Measurements from ENCODE around the gene BCL6.
"Not testable (repeated sequence)": the region's sequence is repeated elsewhere in the genome, so short reads cannot be mapped to it uniquely, and the experiment has no call there.

Gene BCL6

DNA sequence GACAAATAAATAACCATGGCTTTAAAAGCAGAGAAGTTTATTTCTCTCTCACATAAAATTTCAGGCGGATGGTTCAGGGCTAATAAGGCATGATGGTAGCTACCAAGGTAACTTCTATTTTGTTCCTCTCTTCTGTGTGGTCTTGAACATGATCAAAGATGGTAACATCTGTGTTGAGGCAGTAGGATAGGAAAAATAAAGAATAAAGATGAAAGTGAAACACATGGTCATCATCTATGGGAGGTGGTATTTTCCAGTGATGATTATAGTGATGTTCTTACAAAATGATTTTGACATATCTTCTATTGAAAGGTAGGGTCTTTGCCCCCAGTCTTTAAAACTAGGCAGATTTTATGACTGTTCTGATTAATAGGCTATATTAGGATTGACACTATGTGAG is 60.8 kb downstream of the BCL6 start:
- TF ChIP-seq, protein P1, sequence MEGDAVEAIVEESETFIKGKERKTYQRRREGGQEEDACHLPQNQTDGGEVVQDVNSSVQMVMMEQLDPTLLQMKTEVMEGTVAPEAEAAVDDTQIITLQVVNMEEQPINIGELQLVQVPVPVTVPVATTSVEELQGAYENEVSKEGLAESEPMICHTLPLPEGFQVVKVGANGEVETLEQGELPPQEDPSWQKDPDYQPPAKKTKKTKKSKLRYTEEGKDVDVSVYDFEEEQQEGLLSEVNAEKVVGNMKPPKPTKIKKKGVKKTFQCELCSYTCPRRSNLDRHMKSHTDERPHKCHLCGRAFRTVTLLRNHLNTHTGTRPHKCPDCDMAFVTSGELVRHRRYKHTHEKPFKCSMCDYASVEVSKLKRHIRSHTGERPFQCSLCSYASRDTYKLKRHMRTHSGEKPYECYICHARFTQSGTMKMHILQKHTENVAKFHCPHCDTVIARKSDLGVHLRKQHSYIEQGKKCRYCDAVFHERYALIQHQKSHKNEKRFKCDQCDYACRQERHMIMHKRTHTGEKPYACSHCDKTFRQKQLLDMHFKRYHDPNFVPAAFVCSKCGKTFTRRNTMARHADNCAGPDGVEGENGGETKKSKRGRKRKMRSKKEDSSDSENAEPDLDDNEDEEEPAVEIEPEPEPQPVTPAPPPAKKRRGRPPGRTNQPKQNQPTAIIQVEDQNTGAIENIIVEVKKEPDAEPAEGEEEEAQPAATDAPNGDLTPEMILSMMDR (IDR thresholded peaks at IDR 0.05; ENCODE audit: control extremely low read depth, extremely low read depth, low read depth, missing control alignments) = no peak
- POLR2A ChIA-PET = no interaction called here
- no peak for DNase-seq (ENCODE audit: extremely low spot score)
- CTCF ChIA-PET = interaction anchor here (0.8 to 19.2 kb wide), 3 partner anchors 8 to 360 kb away, joined by 3 to 653 read pairs (median 4); no protein-coding TSS in a partner anchor

DNA sequence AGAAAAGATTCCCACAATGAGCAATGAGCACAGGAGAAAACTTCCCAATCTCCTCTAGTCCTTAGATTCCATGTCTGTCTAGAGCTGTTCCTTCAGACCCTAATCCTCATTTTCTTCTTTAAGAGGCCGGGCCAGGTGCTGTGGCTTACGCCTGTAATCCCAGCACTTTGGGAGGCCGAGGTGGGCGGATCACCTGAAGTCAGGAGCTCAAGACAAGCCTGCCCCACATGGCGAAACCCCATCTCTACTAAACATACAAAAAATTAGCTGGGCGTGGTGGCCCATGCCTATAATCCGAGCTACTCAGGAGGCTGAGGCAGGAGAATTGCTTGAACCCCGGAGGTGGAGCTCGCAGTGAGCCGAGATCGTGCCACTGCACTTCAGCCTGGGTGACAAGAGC is 63.5 kb downstream of the BCL6 start:
- POLR2A ChIA-PET; DNase-seq (ENCODE audit: extremely low spot score): not testable (repeated sequence)
- CTCF ChIA-PET = interaction anchor here (1.1 to 19.2 kb wide), 5 partner anchors 10 to 462 kb away, joined by 3 to 653 read pairs (median 4); no protein-coding TSS in a partner anchor

DNA sequence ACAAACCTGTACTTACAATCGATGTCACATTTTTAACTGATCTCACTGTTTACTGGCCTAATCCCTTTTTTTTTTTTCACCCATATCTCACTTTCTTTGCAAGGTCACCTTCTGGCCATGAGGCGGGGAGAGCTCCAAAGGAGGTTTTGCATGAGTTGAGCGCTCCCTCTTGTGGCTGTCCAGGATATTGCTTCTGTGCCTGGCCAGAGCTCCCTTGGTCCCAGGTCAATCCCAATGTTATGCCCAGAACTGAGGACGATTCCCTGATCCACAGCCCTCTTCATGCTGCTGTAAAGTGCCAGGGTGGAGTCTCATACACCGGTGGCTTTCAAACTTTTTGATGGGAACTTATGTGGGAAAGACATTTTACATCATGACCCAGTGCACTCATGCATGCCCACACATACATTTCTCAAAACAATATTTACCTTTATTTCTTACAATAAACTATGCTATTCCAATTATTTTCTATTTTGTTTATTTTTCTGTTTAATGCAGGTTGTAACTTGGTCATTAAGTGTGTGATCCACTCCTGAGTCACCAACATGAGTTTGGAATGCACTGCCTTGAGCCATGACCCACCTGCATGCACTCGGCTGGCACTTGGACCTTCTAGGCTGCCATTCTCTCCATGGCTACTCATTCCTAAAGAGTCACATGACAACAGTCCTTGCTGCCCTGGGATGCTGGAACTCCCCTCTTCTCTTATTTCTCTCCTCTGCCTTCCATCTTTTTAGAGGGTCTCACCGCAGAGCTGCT is 65.5 kb downstream of the BCL6 start:
- ChIA-PET CTCF (interaction anchor here (0.6 to 19.2 kb wide), 63 partner anchors 9 to 479 kb away, joined by 3 to 653 read pairs (median 6); partner anchors contain the start of genes RTP2, RTP4 and SST), POLR2A (no interaction called here)
- TF ChIP-seq, protein P1 (IDR thresholded peaks at IDR 0.05; ENCODE audit: control extremely low read depth, extremely low read depth, low read depth, missing control alignments) = peak; percentile 95
- peak; percentile 67 for DNase-seq (ENCODE audit: extremely low spot score)

DNA sequence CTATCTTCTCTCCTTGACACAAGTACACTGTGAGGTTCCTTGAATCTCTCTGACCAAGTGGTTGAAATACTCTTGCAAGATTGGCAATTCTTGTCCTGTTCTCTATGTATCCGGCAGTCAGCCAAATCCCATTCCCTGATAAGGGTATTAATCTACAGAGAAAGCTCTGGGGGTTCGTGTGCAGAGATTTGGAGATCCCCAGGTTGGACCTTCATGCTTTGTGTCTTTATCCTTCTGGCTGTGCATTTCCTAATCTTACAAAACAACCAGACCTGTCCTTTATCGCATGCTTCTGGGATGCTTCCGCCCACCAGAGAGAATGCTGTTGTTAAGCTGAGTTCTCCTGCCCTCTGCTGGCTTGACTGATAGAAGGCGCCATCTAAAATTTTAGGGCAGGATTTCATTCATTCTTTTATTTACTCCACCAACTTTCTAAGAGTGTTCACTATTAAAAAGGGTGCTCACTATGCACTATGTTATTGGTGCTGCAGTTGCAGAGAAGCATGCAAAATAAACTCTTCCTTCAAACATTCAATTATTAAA is 66.5 kb downstream of the BCL6 start:
- TF ChIP-seq, protein P1 (IDR thresholded peaks at IDR 0.05; ENCODE audit: control extremely low read depth, extremely low read depth, low read depth, missing control alignments) = peak; percentile 47
- CTCF ChIA-PET = interaction anchor here (0.8 to 19.2 kb wide), 57 partner anchors 10 to 478 kb away, joined by 3 to 653 read pairs (median 7); partner anchors contain the start of genes RTP2, RTP4 and SST
- no peak for DNase-seq (ENCODE audit: extremely low spot score)
- POLR2A ChIA-PET = no interaction called here

DNA sequence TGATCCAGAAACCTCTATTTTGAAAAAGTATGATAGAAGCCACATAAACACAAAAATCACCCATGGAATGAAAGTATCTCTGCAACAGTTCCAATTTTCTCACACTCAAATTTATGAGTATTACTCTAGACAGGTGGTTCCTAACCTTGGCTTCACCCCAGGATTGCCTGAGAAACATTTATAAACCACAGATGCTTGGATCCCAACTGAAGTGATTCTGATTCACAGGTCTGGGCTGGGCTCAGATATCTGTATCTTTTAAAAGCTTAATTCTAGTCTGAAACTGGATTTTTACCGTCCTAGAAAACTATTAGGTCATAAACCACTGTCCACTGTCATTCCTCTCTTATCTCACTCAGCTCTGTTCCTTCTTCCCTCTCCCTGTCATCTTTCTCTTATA is 67.7 kb downstream of the BCL6 start:
- CTCF ChIA-PET = interaction anchor here (1.6 to 19.2 kb wide), 7 partner anchors 9 to 384 kb away, joined by 3 to 653 read pairs (median 24); partner anchors contain the start of gene SST
- TF ChIP-seq, protein P1 (IDR thresholded peaks at IDR 0.05; ENCODE audit: control extremely low read depth, extremely low read depth, low read depth, missing control alignments) = no peak
- DNase-seq (ENCODE audit: extremely low spot score) = no peak
- POLR2A ChIA-PET = no interaction called here

DNA sequence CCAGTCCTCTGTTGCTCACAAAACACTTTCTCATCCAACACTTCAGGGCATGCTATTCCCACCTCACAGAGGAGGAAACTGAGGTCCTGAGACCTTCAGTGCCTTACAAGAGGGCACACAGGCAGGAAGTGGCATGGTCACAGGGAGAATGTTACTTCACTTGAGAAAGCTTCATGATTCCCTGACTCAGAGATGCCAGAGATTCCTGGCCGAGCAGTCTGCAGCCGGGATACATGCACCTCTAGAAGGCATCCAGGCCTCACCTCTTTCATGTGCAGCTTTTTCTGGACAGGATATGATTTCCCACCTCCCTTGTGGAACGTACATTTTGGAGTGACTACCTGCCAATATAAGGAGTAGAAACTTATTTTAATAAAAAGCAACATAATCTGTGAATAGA is 72.3 kb downstream of the BCL6 start:
- POLR2A ChIA-PET = no interaction called here
- TF ChIP-seq, protein P1 (IDR thresholded peaks at IDR 0.05; ENCODE audit: control extremely low read depth, extremely low read depth, low read depth, missing control alignments) = no peak
- CTCF ChIA-PET = interaction anchor here (2.2 to 19.2 kb wide), 2 partner anchors 9 to 348 kb away, joined by 6 to 653 read pairs; no protein-coding TSS in a partner anchor
- no peak for DNase-seq (ENCODE audit: extremely low spot score)
